ENCODE results near the gene C22orf31.

DNA sequence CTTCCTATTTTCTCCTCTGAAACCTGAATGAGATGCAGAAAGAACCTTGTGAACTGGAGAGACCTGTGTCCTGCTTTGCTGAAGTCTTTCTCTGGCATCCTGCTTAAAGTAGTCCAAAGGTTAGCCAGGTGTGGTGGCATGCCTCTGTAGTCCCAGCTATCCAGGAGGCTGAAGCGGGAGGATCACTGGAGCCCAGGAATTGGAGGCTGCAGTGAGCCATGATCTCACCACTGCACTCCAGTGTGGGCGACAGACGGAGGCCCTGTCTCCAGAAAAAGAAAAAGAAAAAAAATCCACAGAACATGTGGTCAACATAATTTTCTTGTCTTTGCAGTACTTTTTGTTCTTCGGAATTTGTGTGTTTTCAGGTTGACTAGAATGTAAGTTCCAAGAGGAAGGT lies 8.9 kb upstream of the C22orf31 start:
- TF ChIP-seq, protein P1, sequence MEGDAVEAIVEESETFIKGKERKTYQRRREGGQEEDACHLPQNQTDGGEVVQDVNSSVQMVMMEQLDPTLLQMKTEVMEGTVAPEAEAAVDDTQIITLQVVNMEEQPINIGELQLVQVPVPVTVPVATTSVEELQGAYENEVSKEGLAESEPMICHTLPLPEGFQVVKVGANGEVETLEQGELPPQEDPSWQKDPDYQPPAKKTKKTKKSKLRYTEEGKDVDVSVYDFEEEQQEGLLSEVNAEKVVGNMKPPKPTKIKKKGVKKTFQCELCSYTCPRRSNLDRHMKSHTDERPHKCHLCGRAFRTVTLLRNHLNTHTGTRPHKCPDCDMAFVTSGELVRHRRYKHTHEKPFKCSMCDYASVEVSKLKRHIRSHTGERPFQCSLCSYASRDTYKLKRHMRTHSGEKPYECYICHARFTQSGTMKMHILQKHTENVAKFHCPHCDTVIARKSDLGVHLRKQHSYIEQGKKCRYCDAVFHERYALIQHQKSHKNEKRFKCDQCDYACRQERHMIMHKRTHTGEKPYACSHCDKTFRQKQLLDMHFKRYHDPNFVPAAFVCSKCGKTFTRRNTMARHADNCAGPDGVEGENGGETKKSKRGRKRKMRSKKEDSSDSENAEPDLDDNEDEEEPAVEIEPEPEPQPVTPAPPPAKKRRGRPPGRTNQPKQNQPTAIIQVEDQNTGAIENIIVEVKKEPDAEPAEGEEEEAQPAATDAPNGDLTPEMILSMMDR (conservative IDR thresholded peaks at IDR 0.05; ENCODE audit: low read depth in 2 of 2) = no peak
- no peak for TF ChIP-seq POLR2AphosphoS5 (IDR thresholded peaks at IDR 0.05; ENCODE audit: low read depth)
